ENCODE data around the gene PIWIL4. TPM values are rescaled to one million over a fixed set of nuclear protein-coding genes. Genes with fewer than 3 reads are reported as not detected.
A peak's percentile ranks its signal among the peaks of the same experiment; 100 is the strongest.
"Not testable (repeated sequence)": the region's sequence is repeated elsewhere in the genome, so short reads cannot be mapped to it uniquely, and the experiment has no call there.

The PIWIL4 gene
- total and polyA plus RNA-seq, 4 donors, result 3.4 to 7.8 (median 4.4) TPM

DNA sequence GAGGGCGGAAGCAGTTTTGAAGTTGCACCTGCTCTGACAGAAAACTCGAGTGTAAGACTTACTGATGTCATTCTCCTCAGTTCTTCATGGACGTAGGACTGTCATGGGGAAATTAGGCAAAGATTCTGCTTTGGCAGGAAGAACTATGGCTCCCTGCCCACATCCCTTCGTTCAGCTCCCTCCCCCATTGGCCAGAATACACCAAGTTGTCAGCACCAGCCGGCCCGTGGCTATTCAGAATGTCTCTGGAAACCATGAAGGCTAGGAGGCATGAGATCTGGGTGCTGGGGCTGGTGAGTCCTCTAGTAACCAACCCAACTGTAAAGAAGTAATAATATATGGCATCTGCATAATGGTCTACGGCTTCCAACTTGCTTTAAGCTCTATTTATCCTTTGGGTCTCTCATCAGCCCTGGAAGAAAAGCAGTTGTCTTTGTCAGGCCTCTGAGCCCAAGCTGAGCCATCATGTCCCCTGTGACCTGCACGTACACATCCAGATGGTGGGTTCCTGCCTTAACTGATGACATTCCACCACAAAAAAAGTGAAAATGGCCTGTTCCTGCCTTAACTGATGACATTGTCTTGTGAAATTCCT lies 74.1 kb downstream of the PIWIL4 start:
- Histone ChIP-seq H3K9me3 (ENCODE audit: control insufficient read depth, insufficient read depth, low read length) (no peaks in the 10 kb centered on the region), H3K36me3 (ENCODE audit: control insufficient read depth, insufficient read depth, low read length) (no peaks in the 10 kb centered on the region), H3K4me3 (ENCODE audit: low read depth, low read length) (no peak overlapping the region), H3K27me3 (ENCODE audit: control insufficient read depth, insufficient read depth, low read length) (no peaks in the 10 kb centered on the region), H3K27ac (ENCODE audit: low read depth, low read length) (no peak overlapping the region), H3K4me1 (ENCODE audit: control insufficient read depth, insufficient read depth, low read length) (no peaks in the 10 kb centered on the region)
- WGBS (ENCODE audit: insufficient coverage), result no CpG with 5 or more reads among the region's 8 CpGs
- DNase-seq (ENCODE audit: low read depth in 4 of 6, low spot score in 6 of 6), result peak in 1 of 6 donors; percentile 21

GRCh38 chr11:94643186-94643585 lies 76.0 kb downstream of the PIWIL4 start:
- not testable (repeated sequence) for H3K27me3 ChIP-seq (ENCODE audit: control insufficient read depth, insufficient read depth, low read length); DNase-seq (ENCODE audit: low read depth in 4 of 6, low spot score in 6 of 6); H3K4me3 ChIP-seq (ENCODE audit: low read depth, low read length); H3K9me3 ChIP-seq (ENCODE audit: control insufficient read depth, insufficient read depth, low read length); H3K27ac ChIP-seq (ENCODE audit: low read depth, low read length); H3K36me3 ChIP-seq (ENCODE audit: control insufficient read depth, insufficient read depth, low read length); H3K4me1 ChIP-seq (ENCODE audit: control insufficient read depth, insufficient read depth, low read length)
- WGBS (ENCODE audit: insufficient coverage), result 80% methylated on average over 3 of the region's 8 CpGs

DNA sequence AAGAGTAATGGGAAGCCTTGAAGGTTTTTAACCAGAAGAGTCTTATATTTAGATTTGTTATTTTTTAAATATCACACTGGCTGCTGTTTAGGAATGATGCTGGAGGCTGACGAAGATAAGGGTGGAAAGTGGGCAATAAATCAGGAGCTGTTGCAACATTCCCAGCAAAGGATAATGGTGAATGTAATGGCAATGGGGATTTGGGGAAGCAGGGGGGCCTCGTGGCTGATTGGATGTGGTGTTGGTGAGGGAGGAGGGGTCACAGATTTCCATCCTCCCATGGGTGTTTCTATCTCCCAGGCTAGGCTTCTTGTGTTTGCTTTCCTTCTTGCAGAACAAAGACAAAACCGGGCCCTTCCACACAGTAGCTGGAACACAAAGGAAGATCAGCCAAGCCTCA lies 80.8 kb downstream of the PIWIL4 start:
- WGBS (ENCODE audit: insufficient coverage), result 43% methylated on average over 3 of the region's 3 CpGs
- peak in 1 of 6 donors; percentile 9 for DNase-seq (ENCODE audit: low read depth in 4 of 6, low spot score in 6 of 6)
- no peaks in the 10 kb centered on the region for H3K4me1 ChIP-seq (ENCODE audit: control insufficient read depth, insufficient read depth, low read length)

DNA sequence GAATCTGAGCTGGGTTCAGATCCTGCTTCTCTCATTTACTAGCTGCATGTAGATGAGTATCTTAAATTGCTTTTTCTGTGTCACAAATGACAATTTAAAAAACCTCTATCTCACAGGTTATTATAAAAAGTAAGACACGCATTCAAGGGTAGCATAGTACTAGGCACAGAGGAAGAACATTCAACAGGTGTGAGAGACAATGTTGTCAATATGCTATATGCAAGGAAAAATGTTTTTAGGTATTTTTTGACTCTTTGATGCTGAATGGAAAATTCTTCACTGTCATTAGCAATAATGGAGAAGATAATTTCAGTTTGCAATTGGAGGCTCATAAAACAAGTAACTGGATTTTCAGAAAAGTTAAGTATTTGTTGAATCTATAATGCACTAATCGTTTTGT lies 81.6 kb downstream of the PIWIL4 start:
- H3K36me3 ChIP-seq (ENCODE audit: control insufficient read depth, insufficient read depth, low read length), result no peaks in the 10 kb centered on the region
- H3K4me3 ChIP-seq (ENCODE audit: low read depth, low read length), result no peak overlapping the region
- 100% methylated on average over 1 of the region's 2 CpGs for whole genome bisulfite sequencing (ENCODE audit: insufficient coverage)
- H3K27me3 ChIP-seq (ENCODE audit: control insufficient read depth, insufficient read depth, low read length), result no peaks in the 10 kb centered on the region
- H3K9me3 ChIP-seq (ENCODE audit: control insufficient read depth, insufficient read depth, low read length), result no peaks in the 10 kb centered on the region
- DNase-seq (ENCODE audit: low read depth in 4 of 6, low spot score in 6 of 6), result no peak
- no peak overlapping the region for H3K27ac ChIP-seq (ENCODE audit: low read depth, low read length)
- H3K4me1 ChIP-seq (ENCODE audit: control insufficient read depth, insufficient read depth, low read length), result no peaks in the 10 kb centered on the region

More for the DNA sequence above, 80.8 kb downstream of the PIWIL4 start:
- Histone ChIP-seq H3K4me3 (ENCODE audit: low read depth, low read length) (no peak overlapping the region), H3K27me3 (ENCODE audit: control insufficient read depth, insufficient read depth, low read length) (no peaks in the 10 kb centered on the region), H3K27ac (ENCODE audit: low read depth, low read length) (no peak overlapping the region), H3K36me3 (ENCODE audit: control insufficient read depth, insufficient read depth, low read length) (no peaks in the 10 kb centered on the region), H3K9me3 (ENCODE audit: control insufficient read depth, insufficient read depth, low read length) (no peaks in the 10 kb centered on the region)

DNA sequence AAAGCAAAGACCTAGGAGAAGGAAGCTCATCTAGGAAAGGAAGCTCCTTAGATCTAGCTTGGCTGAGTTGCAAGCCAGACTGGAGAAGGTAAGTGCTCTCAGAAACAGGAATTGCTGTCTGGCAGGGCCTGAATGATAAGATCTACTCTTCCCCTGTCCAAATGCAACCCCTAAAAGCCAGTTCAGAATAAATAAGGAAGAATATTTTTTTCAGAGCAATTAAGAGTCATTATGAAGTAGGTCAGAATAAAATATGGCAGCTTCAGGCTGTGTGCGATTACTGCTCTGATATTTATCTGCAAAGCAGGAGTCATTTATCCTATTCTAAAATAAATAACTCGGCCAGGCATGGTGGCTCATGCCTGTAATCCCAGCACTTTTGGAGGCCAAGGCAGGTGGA lies 82.1 kb downstream of the PIWIL4 start:
- H3K9me3 ChIP-seq (ENCODE audit: control insufficient read depth, insufficient read depth, low read length), result no peaks in the 10 kb centered on the region
- H3K27ac ChIP-seq (ENCODE audit: low read depth, low read length), result no peak overlapping the region
- H3K4me1 ChIP-seq (ENCODE audit: control insufficient read depth, insufficient read depth, low read length), result no peaks in the 10 kb centered on the region
- 80% methylated on average over 1 of the region's 2 CpGs for WGBS (ENCODE audit: insufficient coverage)
- no peak overlapping the region for H3K4me3 ChIP-seq (ENCODE audit: low read depth, low read length)
- no peak for DNase-seq (ENCODE audit: low read depth in 4 of 6, low spot score in 6 of 6)
- no peaks in the 10 kb centered on the region for H3K27me3 ChIP-seq (ENCODE audit: control insufficient read depth, insufficient read depth, low read length)
- H3K36me3 ChIP-seq (ENCODE audit: control insufficient read depth, insufficient read depth, low read length), result no peaks in the 10 kb centered on the region

GRCh38 chr11:94649964-94650623 lies 82.9 kb downstream of the PIWIL4 start:
- no peaks in the 10 kb centered on the region for H3K4me1 ChIP-seq (ENCODE audit: control insufficient read depth, insufficient read depth, low read length)
- no peak for DNase-seq (ENCODE audit: low read depth in 4 of 6, low spot score in 6 of 6)
- no peaks in the 10 kb centered on the region for H3K36me3 ChIP-seq (ENCODE audit: control insufficient read depth, insufficient read depth, low read length)
- H3K9me3 ChIP-seq (ENCODE audit: control insufficient read depth, insufficient read depth, low read length), result no peaks in the 10 kb centered on the region
- H3K27ac ChIP-seq (ENCODE audit: low read depth, low read length), result no peak overlapping the region
- no peak overlapping the region for H3K4me3 ChIP-seq (ENCODE audit: low read depth, low read length)
- 57% methylated on average over 3 of the region's 4 CpGs for WGBS (ENCODE audit: insufficient coverage)
- H3K27me3 ChIP-seq (ENCODE audit: control insufficient read depth, insufficient read depth, low read length), result no peaks in the 10 kb centered on the region

DNA sequence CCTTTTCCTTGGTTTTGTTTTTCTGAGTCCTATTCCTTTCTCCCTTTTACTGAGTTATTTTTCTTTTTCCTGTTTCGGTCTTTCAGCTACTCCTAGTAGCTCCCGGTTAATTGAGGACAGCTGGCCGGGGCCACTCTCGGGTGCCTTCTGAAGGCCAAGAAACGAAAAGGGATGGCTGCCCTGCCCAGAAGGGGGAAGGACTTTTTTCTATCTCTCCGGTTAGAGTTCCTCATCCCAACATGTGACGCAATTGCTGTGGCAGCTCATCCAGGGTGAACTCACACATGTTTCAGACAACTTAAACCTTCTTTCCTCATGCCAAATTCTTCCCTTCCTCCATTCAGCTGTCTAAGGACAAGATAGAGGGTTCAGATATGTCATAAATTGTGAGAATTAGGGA lies 83.6 kb downstream of the PIWIL4 start:
- Histone ChIP-seq H3K4me3 (ENCODE audit: low read depth, low read length) (no peak overlapping the region), H3K36me3 (ENCODE audit: control insufficient read depth, insufficient read depth, low read length) (no peaks in the 10 kb centered on the region), H3K27ac (ENCODE audit: low read depth, low read length) (no peak overlapping the region), H3K9me3 (ENCODE audit: control insufficient read depth, insufficient read depth, low read length) (no peaks in the 10 kb centered on the region), H3K27me3 (ENCODE audit: control insufficient read depth, insufficient read depth, low read length) (no peaks in the 10 kb centered on the region), H3K4me1 (ENCODE audit: control insufficient read depth, insufficient read depth, low read length) (no peaks in the 10 kb centered on the region)
- WGBS (ENCODE audit: insufficient coverage), result 62% methylated on average over 6 of the region's 7 CpGs
- DNase-seq (ENCODE audit: low read depth in 4 of 6, low spot score in 6 of 6), result no peak

DNA sequence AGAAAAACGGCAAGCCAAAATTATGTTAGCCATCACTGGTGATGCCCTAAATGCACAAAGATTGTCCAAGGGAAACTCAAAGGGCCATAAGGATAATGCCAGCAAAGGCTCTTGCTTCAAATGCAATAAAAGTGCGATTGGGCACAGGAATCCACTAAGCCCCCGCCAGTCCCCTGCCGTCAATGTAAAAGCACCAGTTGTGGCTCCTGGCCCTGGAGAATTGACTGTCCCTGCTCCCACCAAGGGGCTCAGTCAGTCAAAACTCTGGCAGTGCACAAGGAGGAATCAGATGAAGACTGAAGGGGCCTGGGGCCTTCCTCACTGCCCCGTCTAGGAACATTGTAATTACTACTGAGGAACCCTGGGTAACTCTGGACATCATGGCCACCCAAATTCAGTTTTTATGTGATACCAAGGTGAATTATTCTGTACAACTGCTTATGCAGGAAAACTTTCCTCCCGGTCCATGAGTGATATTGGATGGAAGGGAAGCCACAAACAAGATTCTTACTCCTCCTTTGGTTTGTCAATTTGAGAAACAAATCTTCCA lies 85.6 kb downstream of the PIWIL4 start:
- DNase-seq (ENCODE audit: low read depth in 4 of 6, low spot score in 6 of 6), result no peak
- 85% methylated on average over 4 of the region's 6 CpGs for WGBS (ENCODE audit: insufficient coverage)
- Histone ChIP-seq H3K9me3 (ENCODE audit: control insufficient read depth, insufficient read depth, low read length) (no peaks in the 10 kb centered on the region), H3K27me3 (ENCODE audit: control insufficient read depth, insufficient read depth, low read length) (no peaks in the 10 kb centered on the region), H3K4me3 (ENCODE audit: low read depth, low read length) (no peak overlapping the region), H3K36me3 (ENCODE audit: control insufficient read depth, insufficient read depth, low read length) (no peaks in the 10 kb centered on the region), H3K27ac (ENCODE audit: low read depth, low read length) (no peak overlapping the region), H3K4me1 (ENCODE audit: control insufficient read depth, insufficient read depth, low read length) (no peaks in the 10 kb centered on the region)

DNA sequence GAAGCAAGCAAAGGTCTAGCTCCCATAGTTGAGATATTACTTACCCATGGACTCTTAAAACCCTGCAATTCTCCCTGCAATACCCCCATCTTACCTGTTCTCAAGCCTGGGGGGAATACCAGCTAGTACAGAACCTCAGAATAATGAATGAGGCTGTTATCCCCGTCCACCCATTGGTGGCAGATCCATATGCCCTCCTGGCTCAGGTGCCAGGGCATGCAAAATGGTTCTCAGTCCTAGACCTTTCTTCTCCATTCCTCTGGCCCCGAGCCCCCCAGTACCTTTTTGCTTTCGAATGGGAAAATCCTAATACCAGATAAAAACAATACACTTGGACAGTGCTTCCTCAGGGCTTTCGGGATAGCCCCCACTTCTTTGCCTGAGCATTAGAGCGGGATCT lies 86.4 kb downstream of the PIWIL4 start:
- no peak for DNase-seq (ENCODE audit: low read depth in 4 of 6, low spot score in 6 of 6)
- 100% methylated on average over 2 of the region's 5 CpGs for WGBS (ENCODE audit: insufficient coverage)
- Histone ChIP-seq H3K36me3 (ENCODE audit: control insufficient read depth, insufficient read depth, low read length) (no peaks in the 10 kb centered on the region), H3K4me3 (ENCODE audit: low read depth, low read length) (no peak overlapping the region), H3K27ac (ENCODE audit: low read depth, low read length) (no peak overlapping the region), H3K4me1 (ENCODE audit: control insufficient read depth, insufficient read depth, low read length) (no peaks in the 10 kb centered on the region), H3K9me3 (ENCODE audit: control insufficient read depth, insufficient read depth, low read length) (no peaks in the 10 kb centered on the region), H3K27me3 (ENCODE audit: control insufficient read depth, insufficient read depth, low read length) (no peaks in the 10 kb centered on the region)

- no peak for DNase-seq (ENCODE audit: low read depth in 4 of 6, low spot score in 6 of 6)
- H3K4me3 ChIP-seq (ENCODE audit: low read depth, low read length), result no peak overlapping the region
- H3K9me3 ChIP-seq (ENCODE audit: control insufficient read depth, insufficient read depth, low read length), result no peaks in the 10 kb centered on the region
- H3K27me3 ChIP-seq (ENCODE audit: control insufficient read depth, insufficient read depth, low read length), result no peaks in the 10 kb centered on the region
- H3K4me1 ChIP-seq (ENCODE audit: control insufficient read depth, insufficient read depth, low read length), result no peaks in the 10 kb centered on the region
- WGBS (ENCODE audit: insufficient coverage), result 88% methylated on average over 4 of the region's 7 CpGs
- H3K36me3 ChIP-seq (ENCODE audit: control insufficient read depth, insufficient read depth, low read length), result no peaks in the 10 kb centered on the region
- no peak overlapping the region for H3K27ac ChIP-seq (ENCODE audit: low read depth, low read length)
Observed at GRCh38 chr11:94654201-94654600, 87.0 kb downstream of the PIWIL4 start.
